ENCODE results near the gene TRIM32. TPM values are rescaled to one million over a fixed set of nuclear protein-coding genes. Genes with fewer than 3 reads are reported as not detected.

TRIM32 gene
- total and polyA plus RNA-seq, 2 donors (not counting 1 experiment from before 2014, with no cell fraction given): 3.6 to 14.1 TPM

DNA sequence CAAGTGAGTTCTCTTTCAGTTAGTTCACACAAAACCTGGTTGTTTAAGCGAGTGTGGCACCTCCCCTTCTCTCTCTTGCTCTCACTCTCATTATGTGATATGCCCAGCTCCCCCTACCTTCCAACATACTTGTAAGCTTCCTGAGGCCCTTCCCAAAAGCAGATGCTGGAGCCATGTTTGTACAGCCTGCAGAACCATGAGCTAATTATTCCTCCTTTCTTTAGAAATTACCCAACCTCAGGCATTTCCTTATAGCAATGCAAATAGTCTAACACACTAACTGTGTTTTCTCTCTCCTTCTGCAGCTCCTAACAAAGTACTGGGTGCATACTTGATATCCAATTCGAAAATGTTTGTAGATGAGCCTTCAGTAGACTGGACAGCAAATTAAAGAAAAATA is 62.7 kb downstream of the TRIM32 start:
- Mint-ChIP-seq H3K9me3 (ENCODE audit: insufficient read depth) (no peaks in the 10 kb centered on the region), H3K27me3 (peaks cover 6% of the 10 kb centered on the region), H3K4me3 (no peak overlapping the region), H3K4me1 (peaks cover 4% of the 10 kb centered on the region), H3K27ac (no peak overlapping the region)
- Histone ChIP-seq H3K27ac (ENCODE audit: low read length in 2 of 2) (no peak overlapping the region), H3K4me3 (ENCODE audit: control extremely low read depth in 1 of 5, extremely low read depth in 1 of 5, insufficient read depth in 1 of 5, low read depth in 2 of 5, low read length in 4 of 5) (no peak overlapping the region), H2AFZ (ENCODE audit: insufficient read depth, low read depth, low read length, poor library complexity, severe bottlenecking) (no peak overlapping the region), H3K4me2 (replicated peaks; ENCODE audit: low read depth, low read length, poor library complexity, severe bottlenecking) (no peak overlapping the region), H3K36me3 (replicated peaks in 1 of 2; ENCODE audit: control extremely low read depth in 1 of 2, control insufficient read depth in 1 of 2, extremely low read depth in 1 of 2, insufficient read depth in 2 of 2, low read length in 1 of 2) (no peaks in the 10 kb centered on the region), H3K9me3 (ENCODE audit: control extremely low read depth in 1 of 3, control insufficient read depth in 2 of 3, insufficient read depth in 1 of 3, low read length in 2 of 3) (no peaks in the 10 kb centered on the region), H3K4me1 (ENCODE audit: control insufficient read depth in 2 of 2, insufficient read depth in 2 of 2, low read length in 2 of 2) (no peaks in the 10 kb centered on the region), H3K27me3 (replicated peaks in 1 of 4; ENCODE audit: control extremely low read depth in 1 of 4, control insufficient read depth in 3 of 4, insufficient read depth in 4 of 4, low read length in 3 of 4) (no peaks in the 10 kb centered on the region), H3K9ac (ENCODE audit: low read length) (no peak overlapping the region), H4K20me1 (ENCODE audit: control insufficient read depth, insufficient read depth, low read length, poor library complexity, severe bottlenecking) (no peaks in the 10 kb centered on the region), H3K79me2 (ENCODE audit: control insufficient read depth, insufficient read depth, low read length) (no peaks in the 10 kb centered on the region)
- ATAC-seq (ENCODE audit: low read depth) (no peak), DNase-seq (no peak)
- TF ChIP-seq, protein P1, sequence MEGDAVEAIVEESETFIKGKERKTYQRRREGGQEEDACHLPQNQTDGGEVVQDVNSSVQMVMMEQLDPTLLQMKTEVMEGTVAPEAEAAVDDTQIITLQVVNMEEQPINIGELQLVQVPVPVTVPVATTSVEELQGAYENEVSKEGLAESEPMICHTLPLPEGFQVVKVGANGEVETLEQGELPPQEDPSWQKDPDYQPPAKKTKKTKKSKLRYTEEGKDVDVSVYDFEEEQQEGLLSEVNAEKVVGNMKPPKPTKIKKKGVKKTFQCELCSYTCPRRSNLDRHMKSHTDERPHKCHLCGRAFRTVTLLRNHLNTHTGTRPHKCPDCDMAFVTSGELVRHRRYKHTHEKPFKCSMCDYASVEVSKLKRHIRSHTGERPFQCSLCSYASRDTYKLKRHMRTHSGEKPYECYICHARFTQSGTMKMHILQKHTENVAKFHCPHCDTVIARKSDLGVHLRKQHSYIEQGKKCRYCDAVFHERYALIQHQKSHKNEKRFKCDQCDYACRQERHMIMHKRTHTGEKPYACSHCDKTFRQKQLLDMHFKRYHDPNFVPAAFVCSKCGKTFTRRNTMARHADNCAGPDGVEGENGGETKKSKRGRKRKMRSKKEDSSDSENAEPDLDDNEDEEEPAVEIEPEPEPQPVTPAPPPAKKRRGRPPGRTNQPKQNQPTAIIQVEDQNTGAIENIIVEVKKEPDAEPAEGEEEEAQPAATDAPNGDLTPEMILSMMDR (IDR thresholded peaks at IDR 0.05): no peak
- no peak for TF ChIP-seq EZH2 (IDR thresholded peaks at IDR 0.05; ENCODE audit: borderline replicate concordance, insufficient read depth, low read depth, low read length, poor library complexity, severe bottlenecking)
- 92% methylated on average over 1 of the region's 2 CpGs for WGBS (ENCODE audit: insufficient coverage)
- intact Hi-C loops (cut with micrococcal nuclease): no loop called here
- CTCF ChIA-PET: no interaction called here
- POLR2A ChIA-PET: no interaction called here

DNA sequence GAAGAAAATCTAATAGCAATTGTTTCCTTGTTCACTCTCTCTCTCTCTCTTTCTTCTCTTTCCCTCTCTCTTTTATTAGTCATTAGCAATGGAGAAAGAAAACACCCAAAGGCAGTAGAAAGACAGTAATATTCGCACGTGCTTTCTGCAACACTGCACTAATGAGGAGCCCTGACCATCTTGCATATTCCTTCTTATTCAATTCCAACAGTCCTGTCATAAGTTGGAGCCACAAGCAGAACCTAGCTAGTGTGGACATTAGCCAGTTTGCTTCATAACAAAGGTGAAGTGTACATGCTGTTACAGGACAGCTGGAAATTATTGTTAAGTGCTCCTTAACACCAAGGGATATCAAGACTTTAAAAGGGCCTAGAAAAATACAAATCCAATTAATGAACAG is 63.4 kb downstream of the TRIM32 start:
- DNase-seq (no peak), ATAC-seq (ENCODE audit: low read depth) (no peak)
- no peaks in the 10 kb centered on the region for H3K9me3 ChIP-seq (ENCODE audit: control extremely low read depth in 1 of 3, control insufficient read depth in 2 of 3, insufficient read depth in 1 of 3, low read length in 2 of 3)
- CTCF ChIA-PET: no interaction called here
- no peak overlapping the region for H3K4me3 ChIP-seq (ENCODE audit: control extremely low read depth in 1 of 5, extremely low read depth in 1 of 5, insufficient read depth in 1 of 5, low read depth in 2 of 5, low read length in 4 of 5)
- H3K9me3 Mint-ChIP-seq (ENCODE audit: insufficient read depth): peaks cover under 1% of the 10 kb centered on the region
- H4K20me1 ChIP-seq (ENCODE audit: control insufficient read depth, insufficient read depth, low read length, poor library complexity, severe bottlenecking): no peaks in the 10 kb centered on the region
- H3K79me2 ChIP-seq (ENCODE audit: control insufficient read depth, insufficient read depth, low read length): no peaks in the 10 kb centered on the region
- H3K4me1 ChIP-seq (ENCODE audit: control insufficient read depth in 2 of 2, insufficient read depth in 2 of 2, low read length in 2 of 2): no peaks in the 10 kb centered on the region
- peaks cover 6% of the 10 kb centered on the region for H3K27me3 Mint-ChIP-seq
- intact Hi-C loops (cut with micrococcal nuclease): no loop called here
- no peaks in the 10 kb centered on the region for H3K27me3 ChIP-seq (replicated peaks in 1 of 4; ENCODE audit: control extremely low read depth in 1 of 4, control insufficient read depth in 3 of 4, insufficient read depth in 4 of 4, low read length in 3 of 4)
- H3K4me3 Mint-ChIP-seq: no peak overlapping the region
- H3K36me3 ChIP-seq (replicated peaks in 1 of 2; ENCODE audit: control extremely low read depth in 1 of 2, control insufficient read depth in 1 of 2, extremely low read depth in 1 of 2, insufficient read depth in 2 of 2, low read length in 1 of 2): no peaks in the 10 kb centered on the region
- no peak overlapping the region for H3K27ac Mint-ChIP-seq
- TF ChIP-seq, protein P1 (IDR thresholded peaks at IDR 0.05): no peak
- TF ChIP-seq EZH2 (IDR thresholded peaks at IDR 0.05; ENCODE audit: borderline replicate concordance, insufficient read depth, low read depth, low read length, poor library complexity, severe bottlenecking): no peak
- WGBS (ENCODE audit: insufficient coverage): no CpG with 5 or more reads among the region's 2 CpGs
- no peak overlapping the region for H3K27ac ChIP-seq (ENCODE audit: low read length in 2 of 2)
- H3K9ac ChIP-seq (ENCODE audit: low read length): no peak overlapping the region
- POLR2A ChIA-PET: no interaction called here
- peaks cover 4% of the 10 kb centered on the region for H3K4me1 Mint-ChIP-seq
- no peak overlapping the region for H3K4me2 ChIP-seq (replicated peaks; ENCODE audit: low read depth, low read length, poor library complexity, severe bottlenecking)
- H2AFZ ChIP-seq (ENCODE audit: insufficient read depth, low read depth, low read length, poor library complexity, severe bottlenecking): no peak overlapping the region
